Erythroblast (primary cell): ENCODE data around the gene DPY19L3.

Experiments
- GATA1 ChIP-seq: IDR thresholded peaks from 2 replicates; pipeline ENCODE4 v1.6.1; 2011; ENCODE audit warnings: low read depth, mild to moderate bottlenecking, control low read depth, low read length, moderate library complexity
- POLR2A ChIP-seq: IDR thresholded peaks from 2 replicates; pipeline ENCODE4 v1.6.1; 2011; ENCODE audit warnings: mild to moderate bottlenecking, low read length

DNA sequence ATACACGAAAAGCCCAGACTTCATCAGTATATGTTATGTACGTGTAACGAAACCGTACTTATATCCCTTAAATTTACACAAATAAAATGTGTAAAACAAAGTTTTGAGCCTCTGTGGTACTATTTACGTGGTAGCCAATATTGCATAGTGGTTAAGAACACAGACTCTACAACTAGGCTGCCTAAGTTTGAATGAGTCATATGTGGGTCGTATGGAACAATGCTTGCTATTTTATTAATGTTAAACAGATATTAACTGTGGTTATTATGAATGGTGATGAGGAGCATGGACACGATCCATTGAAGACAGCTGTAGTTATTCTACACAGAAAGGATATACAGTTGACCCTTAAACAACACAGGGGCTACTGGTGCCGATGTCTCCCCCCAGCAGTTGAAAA, 42.5 kb downstream of the DPY19L3 start:
- TF ChIP-seq POLR2A (no peak), GATA1 (no peak)
